ENCODE measurements around the gene ANKDD1A.

Gene ANKDD1A

DNA sequence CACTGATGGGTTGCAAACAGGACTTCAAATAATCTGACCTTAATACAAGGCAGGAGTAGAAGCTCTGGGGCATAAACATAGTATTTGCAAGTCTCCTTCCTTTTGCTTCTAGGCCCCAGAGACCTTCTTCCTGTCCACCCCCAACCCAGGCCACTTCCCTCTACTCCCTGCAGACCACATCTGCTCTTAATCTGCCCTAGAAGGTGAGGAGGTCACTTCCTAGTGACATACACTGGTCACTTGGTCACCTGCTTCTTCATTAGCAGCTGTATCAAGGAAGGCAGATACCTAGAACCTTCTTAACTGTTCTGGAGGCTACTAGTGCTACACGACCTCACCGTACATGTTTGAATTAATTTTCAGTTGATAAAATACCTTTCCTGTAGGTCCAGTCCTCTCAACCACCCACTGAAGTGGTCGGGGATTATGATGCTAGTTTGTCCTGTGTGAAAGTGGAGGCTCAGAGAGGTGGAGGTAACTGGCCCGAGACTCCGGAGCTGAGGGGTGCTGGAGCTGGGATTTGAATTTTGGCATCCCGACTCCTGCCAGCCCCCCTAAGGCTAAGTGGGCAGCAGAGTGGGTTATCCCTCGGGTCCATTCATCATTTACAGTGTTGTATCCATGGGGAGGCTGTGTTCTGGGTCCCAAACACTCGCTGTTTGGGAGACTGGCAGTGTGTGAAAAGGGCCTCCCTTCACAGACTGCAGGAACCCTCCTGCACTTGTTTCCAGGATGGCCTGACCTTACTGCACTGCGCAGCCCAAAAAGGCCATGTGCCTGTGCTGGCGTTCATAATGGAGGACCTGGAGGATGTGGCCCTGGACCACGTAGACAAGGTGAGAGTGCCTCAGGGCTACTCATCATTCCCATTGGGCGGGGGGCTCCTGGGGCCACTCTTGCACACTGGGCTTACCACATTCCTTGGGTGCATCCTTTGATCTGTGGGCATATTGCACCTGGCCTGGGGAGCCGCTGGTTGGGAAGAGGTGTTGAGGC, 13.9 kb downstream of the ANKDD1A start:
- no peak for DNase-seq

DNA sequence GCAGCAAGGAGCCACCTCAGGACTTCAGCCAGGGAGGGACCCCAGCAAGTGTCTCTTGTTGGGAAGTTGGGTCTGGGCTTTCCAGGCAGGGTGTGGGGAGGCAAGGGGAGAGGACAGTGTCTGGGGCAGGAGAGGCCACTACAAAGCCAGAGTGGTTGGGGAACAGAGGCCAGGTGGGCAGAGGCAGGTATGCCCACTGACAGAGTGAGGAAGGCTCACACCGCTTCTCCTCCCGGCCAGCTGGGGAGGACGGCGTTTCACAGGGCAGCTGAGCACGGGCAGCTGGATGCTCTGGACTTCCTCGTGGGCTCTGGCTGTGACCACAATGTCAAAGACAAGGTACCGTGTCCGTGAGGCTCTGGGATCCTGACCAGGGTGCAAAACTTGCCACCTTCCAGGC, 15.0 kb downstream of the ANKDD1A start:
- no peak for DNase-seq

DNA sequence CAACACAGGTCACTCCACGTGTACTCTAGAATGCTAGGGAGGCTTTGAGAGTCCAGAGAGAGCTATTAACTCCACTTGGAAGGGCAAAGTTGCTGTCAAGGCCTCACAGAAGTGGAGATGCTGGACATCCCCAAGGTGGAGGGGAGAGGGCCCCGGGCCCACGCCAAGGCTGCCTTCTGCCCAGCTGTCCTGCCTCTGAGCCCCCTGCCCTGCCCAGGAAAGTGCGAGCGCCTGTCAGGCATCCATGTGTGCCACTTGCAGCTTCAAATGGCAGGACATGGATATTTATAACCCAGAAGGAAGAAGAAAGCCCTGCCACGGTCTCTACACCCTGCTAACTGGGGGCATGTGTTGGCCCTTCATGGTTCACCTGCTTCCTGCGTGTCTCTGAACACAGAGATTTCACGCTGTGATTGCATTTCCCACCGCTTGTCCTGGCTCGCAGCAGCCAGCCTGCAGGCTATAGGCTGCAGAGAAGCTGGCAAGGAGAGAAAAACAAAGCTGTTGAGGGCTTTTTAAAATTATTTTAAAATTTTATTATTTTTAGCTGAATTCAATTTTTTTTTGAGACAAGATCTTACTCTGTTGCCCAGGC, 17.0 kb downstream of the ANKDD1A start:
- DNase-seq: no peak

DNA sequence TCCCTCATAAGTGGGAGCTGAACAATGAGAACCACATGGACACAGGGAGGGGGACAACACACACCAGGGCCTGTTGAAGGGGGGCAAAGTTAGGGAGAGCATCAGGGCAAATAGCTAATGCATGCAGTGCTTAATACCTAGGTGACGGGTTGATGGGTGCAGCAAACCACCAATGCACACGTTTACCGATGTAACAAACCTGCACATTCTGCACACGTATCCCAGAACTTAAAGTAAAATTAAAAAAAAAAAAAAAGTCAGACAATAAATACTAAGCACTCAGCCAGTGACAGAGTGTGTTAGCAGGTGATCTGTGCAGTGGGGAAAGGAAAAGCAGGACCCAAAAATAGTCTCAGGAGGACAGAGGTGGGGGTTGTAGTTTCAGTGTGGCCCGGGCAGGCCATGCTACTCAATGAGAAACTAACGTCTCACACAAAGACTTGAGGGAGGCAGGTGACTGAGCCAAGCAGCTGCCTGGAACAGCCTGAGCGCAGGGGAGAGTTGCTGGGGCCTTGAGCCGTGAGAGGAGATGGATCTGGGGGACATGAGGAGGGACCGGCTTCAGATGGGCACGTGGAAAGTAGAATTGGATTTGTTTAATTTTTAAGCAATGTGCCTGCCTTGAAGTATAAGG, 18.4 kb downstream of the ANKDD1A start:
- DNase-seq: no peak

DNA sequence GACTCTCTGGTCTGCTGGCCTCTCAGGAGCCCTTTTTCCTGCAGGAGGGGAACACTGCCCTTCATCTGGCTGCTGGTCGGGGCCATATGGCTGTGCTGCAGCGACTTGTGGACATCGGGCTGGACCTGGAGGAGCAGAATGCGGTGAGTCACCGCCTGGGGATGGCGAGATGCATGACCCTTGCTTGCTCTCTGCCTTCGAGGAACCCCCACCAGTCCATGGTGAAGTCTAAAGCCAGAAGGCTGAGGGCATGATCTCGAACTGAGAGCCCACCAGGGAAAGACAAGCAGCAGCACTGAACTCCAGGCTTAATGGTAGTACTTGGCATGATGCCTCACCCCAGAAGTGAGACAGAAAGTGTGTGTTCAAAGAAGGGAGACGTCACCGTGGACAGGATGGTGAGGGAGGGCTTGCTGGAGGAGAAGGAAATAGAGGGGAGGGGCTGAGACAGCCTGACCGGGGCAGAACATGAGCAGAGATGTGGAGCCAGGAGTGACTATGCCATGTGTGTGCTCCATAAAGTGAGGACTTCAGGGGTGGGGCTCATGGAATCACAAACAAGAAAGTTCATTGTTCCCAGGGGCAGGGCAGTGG, 19.2 kb downstream of the ANKDD1A start:
- DNase-seq: no peak

DNA sequence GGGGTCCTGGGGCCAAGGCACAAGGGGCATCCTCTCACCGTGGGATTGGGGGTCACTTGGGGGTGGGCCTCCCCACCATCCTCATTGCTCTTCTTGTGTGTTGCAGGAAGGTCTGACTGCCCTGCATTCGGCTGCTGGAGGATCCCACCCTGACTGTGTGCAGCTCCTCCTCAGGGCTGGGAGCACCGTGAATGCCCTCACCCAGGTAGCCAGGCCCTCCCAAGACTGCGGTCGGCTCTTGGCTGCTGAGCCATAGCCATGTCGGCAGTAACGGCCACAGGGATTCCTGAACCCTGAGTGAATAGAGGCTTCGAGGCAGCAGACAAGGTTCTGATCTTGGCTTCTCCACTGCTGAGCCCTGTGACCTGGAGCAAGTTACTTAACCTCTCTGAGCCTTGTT, 19.7 kb downstream of the ANKDD1A start:
- DNase-seq: no peak

DNA sequence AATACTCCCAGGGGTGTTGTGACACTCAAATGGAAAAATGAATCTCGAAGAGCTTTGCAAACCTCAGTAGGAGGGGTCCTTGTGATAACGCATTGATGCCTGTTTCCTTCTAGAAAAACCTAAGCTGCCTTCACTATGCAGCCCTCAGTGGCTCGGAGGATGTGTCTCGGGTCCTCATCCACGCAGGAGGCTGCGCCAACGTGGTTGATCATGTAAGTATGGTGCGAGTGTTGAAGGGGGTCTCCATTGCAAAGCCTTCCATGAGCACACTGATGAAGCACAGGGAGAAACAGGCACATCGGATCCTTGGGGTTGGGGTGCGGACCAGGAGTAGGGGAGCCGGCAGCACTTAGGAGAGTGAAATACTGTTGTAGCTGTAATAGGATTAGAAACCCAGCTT, 22.3 kb downstream of the ANKDD1A start:
- no peak for DNase-seq

DNA sequence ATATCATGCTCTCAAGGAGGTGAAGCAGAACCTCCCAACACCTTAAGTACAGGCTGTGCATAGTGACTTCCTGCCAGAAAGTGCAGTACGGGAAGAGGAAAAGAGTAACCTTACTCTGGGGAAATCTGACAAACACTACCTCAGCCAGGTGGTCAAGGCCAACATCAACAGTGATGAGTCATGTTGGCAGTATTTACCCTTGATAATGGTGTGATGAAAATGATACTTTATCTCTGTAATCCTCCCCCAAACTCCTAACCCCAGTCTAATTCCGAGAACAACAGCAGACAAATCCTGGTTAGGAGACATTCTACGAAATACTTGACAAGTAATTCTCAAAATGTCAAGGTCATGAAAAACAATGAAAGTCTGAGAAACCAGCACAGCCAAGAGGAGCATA, 26.5 kb downstream of the ANKDD1A start:
- no peak for DNase-seq

DNA sequence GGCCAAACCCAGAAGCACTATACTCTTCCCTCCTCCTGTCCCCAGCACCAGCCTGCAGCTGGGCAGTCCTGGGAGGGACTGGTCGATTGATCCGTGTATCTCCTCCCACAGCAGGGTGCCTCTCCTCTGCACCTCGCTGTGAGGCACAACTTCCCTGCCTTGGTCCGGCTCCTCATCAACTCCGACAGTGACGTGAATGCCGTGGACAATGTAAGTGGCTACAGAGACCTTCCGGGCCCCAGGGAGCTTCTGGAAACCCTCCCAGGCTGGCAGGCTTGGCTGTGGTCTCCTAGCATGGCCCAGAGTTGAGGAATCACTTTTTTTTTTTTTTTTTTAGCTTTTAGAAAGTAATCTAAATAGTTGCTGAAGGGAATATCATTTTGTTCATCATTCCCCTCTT, 30.7 kb downstream of the ANKDD1A start:
- no peak for DNase-seq

DNA sequence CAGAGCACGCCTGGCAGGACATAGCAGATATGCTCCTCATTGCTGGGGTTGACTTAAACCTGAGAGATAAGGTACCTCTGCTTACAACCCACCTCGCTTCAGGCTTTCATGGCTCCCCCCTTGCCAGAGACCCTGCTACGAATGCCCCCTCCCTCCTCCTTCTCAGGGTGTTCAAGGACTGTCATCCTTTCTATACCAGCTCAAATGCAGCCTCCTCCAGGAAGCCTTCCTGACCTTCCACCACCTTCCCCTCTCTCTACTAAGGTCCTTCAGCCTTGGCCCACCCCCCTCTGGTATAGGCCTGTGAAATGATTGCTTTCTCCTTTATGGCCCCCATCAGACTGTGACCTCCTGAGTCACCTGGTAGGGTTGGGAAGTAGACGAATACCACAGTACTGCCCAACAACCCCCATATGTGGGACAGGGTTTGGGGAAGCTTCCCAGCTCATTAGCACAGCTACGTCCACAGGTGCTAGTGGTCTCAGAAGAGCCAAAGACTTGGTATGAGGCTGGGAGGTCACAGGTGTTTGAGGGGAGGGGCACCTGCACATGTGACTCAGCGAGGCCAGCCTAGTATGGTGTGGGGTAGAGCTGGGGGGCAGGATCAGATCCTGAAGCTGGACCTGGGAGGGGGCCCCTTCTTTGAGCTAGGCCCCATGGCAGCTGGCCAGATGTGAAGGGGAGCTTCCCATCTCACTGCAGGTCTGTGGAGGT, 32.0 kb downstream of the ANKDD1A start:
- no peak for DNase-seq

DNA sequence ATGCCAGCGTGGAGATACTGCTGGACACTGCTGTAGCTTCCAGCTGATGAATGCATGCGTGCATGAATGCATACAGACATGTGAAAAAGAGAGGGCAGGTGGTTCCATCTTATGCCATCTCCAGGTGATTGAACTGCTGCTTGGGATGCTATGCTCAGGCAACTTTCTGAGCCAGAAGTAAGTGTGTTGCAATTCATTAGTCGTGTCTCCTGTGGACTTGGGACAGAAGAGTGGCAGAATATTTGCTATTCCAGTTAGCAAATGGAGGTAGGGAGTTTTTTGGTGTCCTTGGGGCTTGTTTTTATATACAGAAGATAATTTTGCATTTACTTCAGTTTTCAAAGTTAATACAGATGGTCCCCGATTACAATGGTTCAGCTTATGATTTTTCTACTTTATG, 33.3 kb downstream of the ANKDD1A start:
- no peak for DNase-seq

DNA sequence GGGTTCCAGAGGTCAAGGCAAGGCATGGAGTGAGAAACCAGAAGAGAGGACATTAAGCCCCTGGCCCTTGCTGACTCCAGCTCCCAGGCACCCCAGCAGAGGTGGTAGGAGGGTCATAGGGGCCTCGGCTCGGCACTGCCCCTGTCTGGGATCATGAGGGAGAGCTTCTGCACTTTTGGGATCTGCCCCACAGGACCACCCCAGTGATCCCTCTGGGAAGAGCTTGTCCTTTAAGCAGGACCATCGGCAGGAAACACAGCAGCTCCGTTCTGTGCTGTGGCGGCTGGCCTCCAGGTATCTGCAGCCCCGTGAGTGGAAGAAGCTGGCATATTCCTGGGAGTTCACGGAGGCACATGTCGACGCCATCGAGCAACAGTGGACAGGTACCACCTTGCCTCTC, 35.5 kb downstream of the ANKDD1A start:
- no peak for DNase-seq

DNA sequence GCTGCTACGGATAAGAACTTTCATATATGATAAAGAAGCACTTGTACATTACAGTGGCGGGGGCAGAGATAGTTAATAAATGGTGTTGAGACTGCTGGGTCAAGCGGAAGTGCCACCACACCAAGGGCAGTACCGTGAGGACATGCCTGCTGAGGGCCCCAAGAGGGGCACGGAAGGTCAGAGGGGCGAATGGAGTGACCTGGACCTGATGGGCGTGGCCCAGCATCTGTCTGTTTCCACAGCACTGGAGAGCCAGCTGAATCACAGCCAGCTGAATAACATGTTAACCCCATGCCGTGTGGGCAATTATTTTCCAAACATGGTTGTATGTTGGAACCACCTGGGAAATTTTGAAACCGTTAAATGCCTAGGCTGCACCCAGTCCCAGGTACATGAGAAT, 37.2 kb downstream of the ANKDD1A start:
- no peak for DNase-seq

DNA sequence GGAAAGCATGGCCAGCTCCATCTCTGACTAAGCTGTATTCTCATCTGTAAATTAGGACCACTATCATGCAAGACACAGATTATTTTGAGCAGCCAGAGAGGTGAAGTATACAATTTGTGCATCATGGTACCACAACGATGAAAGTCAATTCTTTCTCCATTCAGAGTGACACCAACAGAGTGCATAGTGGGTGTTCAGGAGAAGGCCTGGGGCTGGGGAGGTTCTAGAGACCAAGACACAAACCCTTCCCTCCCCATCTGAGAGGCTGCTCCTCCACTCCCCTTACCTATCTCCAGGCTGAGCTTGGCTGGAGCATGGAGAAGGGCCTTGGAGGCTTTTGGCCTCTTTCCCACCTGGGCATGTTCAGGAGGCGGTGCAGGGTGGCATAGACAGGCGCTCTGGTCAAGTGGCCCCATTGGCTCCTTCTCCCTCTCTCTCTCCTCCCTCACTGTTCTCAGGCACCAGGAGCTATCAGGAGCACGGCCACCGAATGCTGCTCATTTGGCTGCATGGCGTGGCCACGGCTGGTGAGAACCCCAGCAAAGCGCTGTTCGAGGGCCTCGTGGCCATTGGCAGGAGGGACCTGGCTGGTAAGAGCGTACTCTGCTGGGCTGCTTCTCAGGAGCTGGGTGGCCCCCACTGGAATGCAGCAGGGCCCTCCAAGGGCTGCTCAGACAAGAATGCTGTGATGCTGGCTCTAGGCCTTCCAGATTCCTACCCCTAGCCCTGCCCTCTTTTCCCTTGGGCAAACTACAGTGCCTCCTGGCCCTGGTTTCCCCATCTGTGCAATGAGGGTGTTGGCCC, 37.9 kb downstream of the ANKDD1A start:
- no peak for DNase-seq

DNA sequence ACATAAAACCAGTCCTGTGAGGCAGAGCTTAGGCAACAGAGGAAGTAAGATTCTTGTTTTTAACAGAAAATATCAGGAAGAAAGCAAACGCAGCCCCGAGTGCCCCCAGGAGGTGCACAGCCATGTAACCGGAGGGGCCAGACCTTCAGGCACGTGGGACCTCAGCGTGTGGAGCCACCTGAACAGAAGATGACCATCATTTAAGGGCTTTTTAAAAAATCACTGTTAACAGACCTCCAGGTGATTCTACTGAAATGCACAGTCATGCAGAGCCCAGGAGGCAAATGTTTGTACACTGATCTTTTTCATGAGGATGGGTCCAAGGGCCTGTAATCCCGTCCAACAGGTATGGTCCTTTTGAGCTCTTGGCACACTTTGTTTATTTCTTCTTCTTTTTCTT, 39.2 kb downstream of the ANKDD1A start:
- DNase-seq: no peak

DNA sequence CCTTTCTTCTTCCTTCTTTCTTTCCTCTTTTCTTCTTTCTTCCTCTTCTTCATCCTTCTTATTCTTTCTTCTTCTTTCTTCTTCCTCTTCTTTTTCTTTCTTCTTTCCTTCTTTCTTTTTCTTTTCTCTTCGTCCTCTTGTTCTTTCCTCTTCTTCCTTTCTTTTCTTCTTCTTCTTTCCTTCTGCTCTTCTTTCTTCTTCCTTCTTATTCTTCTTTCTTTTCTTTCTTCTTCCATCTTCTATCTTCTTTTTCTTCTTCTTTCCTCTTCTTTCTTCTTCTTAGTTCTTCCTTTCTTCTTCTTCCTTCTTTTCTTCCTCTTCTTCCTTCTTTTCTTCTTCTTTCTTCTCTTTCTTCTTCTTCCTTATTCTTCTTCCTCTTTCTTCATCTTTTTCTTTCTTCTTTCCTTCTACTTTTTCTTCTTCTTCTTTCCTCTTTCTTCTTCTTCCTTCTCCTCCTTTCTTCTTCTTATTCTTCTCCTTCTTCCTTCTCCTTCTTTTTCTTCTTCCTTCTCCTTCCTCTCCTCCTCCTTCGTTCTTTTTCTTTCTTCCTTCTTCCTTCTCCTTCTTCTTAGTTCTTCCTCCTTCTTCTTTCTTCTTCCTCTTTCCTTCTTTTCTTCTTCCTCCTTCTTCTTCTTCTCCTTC, 40.2 kb downstream of the ANKDD1A start:
- no peak for DNase-seq

DNA sequence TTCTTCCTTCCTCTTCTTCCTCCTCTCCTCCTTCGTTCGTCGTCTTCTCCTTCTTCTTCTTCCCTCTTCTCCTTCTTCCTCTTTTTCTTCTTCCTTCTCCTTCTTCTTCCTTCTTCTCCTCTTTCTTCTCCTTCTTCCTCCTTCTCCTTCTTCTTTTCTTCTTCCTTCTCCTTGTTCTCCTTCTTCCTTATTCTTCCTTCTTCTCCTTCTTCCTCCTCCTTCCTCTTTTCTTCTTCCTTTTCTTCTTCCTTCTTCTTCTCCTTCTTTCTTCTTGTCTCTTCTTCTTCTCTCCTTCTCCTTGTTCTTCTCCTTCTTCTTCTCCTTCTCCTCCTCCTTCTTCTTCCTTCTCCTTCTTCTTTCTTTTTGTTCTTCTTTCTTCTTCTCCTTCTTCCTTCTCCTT, 42.7 kb downstream of the ANKDD1A start:
- no peak for DNase-seq

DNA sequence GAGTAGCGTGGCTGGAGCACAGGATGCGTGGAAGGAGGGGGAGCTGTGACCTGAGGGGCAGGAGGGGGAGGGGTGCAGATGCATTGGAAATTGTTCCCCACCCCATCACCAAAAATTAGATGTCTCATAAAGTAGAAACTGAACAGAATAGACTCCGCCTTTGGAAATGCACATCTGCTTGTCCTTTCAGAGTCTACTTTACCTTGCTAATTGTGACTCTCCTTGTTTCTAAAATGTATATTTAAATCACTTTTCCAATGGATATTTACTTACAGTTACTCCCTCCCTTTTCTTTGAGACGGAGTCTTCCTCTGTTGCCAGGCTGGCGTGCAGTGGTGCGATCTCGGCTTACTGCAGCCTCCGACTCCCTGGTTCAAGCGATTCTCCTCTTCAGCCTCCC, 47.4 kb downstream of the ANKDD1A start:
- no peak for DNase-seq

DNA sequence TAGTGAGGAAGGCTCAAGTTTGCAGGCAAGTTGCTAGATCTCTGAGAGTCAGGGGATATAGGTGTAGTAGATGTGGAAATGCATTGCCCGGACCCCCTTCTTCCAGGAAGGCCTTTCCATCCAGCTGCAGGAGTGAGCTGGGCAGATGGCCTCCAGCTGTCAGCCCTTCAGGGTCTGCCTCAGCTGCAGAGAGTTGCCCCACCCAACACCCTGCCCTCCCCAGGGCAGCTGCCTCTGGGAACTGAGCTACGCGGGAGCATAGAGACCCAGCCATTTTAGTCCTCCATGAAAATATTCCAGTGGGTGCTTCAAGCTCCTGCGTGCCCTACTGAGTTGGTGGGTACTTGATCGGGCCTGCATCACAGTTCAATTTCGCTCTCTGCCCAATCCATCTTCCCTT, 48.5 kb downstream of the ANKDD1A start:
- DNase-seq: no peak

DNA sequence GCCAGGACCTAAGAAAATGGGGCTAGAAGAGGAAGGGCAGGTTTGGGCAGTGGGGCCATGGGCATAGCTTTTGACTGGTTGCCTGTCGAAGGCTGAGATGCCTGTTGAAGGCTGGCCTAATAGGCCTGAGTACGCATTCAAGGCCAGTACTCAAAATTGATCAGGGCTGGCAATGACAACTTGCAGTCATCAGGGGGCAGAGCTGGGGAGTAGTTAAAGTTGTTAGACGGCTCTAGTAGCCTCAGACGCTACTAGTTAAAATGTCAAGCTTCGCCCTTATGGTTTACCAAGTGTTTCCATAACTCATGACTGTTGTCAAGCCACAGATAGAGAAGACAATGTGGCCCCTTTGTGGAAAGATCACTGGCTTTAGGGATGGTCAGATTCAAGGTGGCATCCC, 49.3 kb downstream of the ANKDD1A start:
- no peak for DNase-seq

DNA sequence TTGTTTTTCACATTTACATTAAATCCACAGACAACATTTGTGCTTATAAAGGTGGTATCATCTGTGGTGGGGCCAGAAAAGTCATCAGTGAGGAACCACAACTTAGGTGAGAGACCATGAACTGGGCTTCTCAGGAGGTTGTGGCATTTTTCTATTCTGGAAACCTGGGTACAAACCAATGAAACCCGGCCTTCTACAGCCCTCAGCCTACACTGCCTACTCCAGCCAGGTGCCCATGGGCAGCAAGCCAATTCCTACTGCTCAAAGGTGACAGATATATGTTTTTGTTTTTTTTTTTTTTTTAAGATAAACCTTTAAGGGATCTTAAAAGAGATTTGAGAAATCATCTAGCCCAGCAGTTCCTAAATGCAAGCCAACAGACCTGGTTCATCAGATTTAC, 57.7 kb downstream of the ANKDD1A start:
- no peak for DNase-seq

DNA sequence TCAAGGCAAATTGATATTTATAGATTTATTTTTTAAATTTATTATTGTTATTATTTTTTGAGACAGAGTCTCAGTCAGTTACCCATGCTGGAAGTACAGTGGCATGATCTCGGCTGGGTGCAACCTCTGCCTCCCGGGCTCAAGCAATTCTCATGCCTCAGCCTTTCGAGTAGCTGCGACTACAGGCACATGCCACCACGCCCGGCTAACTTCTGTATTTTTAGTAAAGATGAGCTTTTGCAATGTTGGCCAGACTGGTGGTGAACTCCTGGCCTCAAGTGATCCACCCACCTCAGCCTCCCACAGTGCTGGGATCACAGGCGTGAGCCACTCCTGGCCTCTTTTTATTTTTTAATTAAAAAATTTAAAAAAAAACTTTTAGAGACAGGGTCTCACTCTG, 59.0 kb downstream of the ANKDD1A start:
- DNase-seq: no peak

Measured in CD4-positive, alpha-beta T cell treated with Interleukin-6 for 4 hours (primary cell).